ENCODE measurements around the gene NACC2.

- no peak for TF ChIP-seq TCF7L2 (IDR thresholded peaks at IDR 0.05; ENCODE audit: low read depth, low read length)
- TF ChIP-seq CTCF (IDR thresholded peaks at IDR 0.05): no peak
Observed at GRCh38 chr9:136124976-136125692, 30.0 kb upstream of the NACC2 start.
